GM18505 (cell line): Measurements from ENCODE around the gene STRIP1.
"Not testable (repeated sequence)": the region's sequence is repeated elsewhere in the genome, so short reads cannot be mapped to it uniquely, and the experiment has no call there.

Experiments used
- ATAC-seq: cut with Tn5 transposase; IDR thresholded peaks from one replicate; pipeline ENCODE4 v1.9.1; 2021; ENCODE audit not compliant: unreplicated experiment
- POLR2A ChIP-seq: IDR thresholded peaks from 4 replicates; pipeline ENCODE4 v1.6.1; 2011; ENCODE audit warnings: borderline replicate concordance; ENCODE audit not compliant: insufficient read depth, insufficient read length; ENCODE audit errors: extremely low read depth

Gene STRIP1

DNA sequence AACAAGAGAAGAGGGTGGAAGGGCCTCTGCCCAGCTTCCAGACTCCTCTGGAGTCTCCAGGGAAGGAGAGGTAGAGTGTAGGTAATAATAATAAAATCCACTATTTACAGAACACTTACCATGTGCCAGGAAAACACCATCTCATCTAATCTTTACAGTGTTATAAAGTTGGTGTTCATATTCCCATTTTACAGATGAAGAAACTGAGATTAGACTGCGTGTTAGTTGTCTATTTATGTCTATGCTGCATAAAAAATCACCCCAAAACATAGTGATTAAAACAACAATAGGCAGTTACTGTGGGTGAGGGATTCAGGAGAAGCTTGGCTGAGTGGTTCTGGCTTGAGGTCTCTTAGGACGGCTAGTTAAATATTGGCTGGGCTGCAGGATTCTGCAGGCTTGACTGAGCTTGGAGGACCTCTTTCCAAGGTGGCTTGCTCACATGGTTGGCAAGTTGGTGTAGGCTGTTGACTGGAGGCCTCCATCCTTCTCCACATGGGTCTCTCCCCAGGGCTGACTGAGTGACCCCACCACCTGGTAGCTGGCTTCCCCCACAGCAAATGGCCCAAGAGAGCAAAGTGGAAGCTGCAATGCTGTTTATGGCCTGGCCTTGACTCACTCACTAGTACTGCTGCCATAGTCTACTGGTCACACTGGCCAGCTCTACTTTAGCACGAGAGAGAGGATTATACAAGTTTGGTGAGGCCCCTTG is 42.5 kb downstream of the STRIP1 start:
- TF ChIP-seq POLR2A, result no peak
- no peak for ATAC-seq

DNA sequence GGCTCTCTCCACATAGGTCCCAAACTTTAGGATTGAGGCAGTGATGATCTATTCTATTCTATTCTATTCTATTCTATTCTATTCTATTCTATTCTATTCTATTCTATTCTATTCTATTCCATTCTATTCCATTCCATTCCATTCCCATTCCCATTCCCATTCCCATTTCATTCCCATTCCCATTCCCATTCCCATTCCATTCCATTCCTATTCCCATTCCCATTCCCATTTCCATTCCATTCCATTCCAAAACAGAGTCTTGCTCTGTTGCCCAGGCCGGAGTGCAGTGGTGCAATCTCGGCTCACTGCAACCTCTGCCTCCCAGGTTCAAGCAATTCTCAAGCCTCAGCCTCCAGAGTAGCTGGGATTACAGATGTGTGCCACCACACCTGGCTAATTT is 45.6 kb downstream of the STRIP1 start:
- not testable (repeated sequence) for ATAC-seq

GRCh38 chr1:110081061-110081460 is 46.6 kb downstream of the STRIP1 start:
- TF ChIP-seq POLR2A, result no peak
- ATAC-seq, result no peak

DNA sequence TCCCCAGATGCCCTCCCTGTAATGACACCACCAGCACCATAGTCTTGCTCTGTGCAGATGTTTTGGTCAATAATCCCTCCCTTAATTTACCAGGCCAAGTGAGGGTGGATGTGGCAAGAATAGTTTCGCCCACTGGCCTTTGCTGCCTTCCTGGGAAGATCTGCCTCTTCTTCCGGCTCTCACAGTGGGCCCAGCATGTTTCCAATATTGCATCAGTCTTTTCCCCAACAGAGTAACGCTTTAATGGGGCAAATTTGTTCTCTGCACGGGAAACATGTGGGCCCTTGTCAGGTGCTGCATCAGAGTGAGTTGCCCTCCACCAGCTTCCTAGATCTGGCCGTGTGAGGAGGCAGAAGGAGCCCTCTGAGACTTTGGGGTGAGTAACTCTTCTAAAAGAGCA is 48.1 kb downstream of the STRIP1 start:
- no peak for ATAC-seq
- TF ChIP-seq POLR2A, result no peak

DNA sequence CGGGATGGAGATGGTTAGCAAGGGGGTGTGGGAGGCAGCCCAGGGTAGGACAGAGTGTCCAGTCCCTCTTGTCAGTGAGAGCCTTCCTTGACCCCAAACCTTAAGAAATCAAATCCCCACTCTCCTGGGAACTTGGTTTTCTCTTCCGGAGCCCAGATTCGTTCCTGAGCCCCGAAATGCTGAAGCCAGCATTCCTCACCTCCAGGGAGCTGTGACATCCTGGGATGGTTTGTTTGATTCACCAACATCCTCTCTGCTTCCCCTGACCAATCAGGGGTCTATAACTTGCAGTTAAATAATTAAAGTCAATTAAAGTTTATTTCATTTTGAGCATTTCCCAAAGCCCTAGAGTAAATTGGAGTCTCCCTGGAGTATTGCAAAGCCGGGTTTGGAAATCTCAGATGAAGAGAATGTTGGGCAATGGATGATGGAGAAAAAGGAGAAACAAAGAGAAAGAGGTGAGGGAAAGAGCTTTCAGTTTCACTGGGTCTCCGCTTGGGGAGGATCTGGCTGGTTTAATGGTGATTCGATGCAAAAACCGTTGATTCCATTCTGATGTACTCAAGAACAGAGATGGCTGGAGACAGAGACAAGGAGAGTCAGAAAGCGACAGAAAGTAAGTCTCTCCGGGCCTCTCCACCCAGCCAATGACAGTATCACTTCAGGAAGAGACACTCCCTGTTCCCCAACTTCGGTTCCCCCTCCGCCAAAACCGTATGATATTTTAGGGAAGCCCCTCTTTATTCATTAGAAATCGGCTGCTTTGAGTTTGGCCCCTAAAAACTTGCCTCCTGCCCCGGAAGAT is 48.8 kb downstream of the STRIP1 start:
- no peak for ATAC-seq
- TF ChIP-seq POLR2A, result no peak

DNA sequence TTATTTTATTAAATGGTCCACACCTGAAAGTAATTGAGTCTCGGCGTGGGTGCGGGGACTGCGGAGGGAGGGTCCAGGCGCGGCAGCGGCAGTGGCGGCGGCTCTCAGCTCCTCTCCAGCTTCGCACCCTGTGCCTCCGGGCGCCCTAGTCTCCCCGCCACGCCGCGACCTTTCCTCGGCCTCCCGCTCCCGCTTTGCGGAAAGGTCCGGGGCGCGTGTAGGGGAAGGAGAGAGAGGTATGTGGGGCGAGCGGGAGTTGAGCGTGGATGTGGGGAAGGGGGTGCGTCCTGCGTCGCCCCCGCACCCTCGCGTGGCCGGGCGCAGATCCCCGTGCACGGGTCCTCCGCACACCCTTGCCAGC is 49.4 kb downstream of the STRIP1 start:
- no peak for ATAC-seq
- TF ChIP-seq POLR2A, result no peak

GRCh38 chr1:110084227-110085078 is 50.0 kb downstream of the STRIP1 start:
- TF ChIP-seq POLR2A, result peak; percentile 34
- no peak for ATAC-seq

GRCh38 chr1:110085671-110086070 is 51.2 kb downstream of the STRIP1 start:
- ATAC-seq, result no peak
- TF ChIP-seq POLR2A, result no peak

DNA sequence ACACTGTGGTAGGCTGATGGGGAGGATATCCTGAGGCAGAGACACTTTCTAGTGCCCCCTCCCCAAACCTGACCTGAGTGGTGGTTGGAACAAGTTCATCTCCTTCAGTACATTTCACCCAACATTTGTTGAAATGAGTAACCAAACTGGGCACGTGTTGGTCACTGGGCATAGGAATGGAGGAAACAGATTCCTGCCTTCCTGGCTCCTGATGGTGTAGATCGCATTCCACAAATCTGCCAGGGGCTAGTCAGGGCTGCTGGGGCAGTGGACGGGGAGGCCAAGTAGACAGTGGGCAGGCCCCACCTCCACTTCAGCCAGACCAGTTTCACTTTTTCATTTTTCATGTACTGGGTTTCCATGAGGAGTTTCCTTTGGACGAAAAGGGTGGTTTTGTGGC is 52.5 kb downstream of the STRIP1 start:
- TF ChIP-seq POLR2A, result no peak
- no peak for ATAC-seq

- no peak for ATAC-seq
- TF ChIP-seq POLR2A, result no peak
These were observed 53.7 kb downstream of the STRIP1 start for GRCh38 chr1:110087812-110088738.

DNA sequence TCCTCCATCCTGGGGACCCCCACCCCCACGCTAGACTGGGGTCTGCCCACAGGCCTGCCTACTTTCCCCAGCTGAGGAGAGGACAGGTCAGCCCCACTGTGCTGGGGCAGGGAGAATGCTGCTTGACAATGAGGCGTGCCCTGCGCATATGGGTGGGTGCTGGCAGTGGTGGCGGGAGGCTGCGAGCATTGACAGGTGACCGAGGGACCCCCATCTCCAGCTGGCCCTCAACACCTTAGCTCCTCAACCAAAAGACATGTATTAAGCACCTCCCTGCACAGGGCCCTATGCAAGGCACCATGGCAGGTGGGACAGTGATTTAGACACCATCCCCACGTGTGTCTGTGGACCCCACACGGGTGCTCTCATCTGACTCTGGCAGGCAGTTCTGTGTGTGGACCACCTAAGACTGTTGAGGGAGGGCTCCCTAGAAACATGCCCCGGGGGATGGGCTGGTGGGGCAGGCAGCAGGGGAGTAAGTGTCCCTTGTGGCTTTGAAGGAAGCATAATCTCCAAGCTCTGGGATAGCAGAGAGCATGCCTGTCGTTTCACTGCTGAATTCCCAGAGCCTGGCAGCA is 54.4 kb downstream of the STRIP1 start:
- no peak for TF ChIP-seq POLR2A
- no peak for ATAC-seq

GRCh38 chr1:110089561-110090275 is 55.3 kb downstream of the STRIP1 start:
- ATAC-seq, result no peak
- no peak for TF ChIP-seq POLR2A
